Heart left ventricle (tissue), 13 donors: ENCODE measurements around the gene E2F1.

ENCODE experiments used
- CTCF ChIP-seq, 12 donors: fragments of 200-600 bp; sonication (generic) in 4 of 12; IDR thresholded peaks; one replicate each; pipeline versions ENCODE4 v1.5.0 to v1.8.0; 2018 to 2022; ENCODE audit warnings: antibody characterized with exemption in 12 of 12, mild to moderate bottlenecking in 5 of 12
- POLR2A ChIP-seq, 2 donors: fragments of 450-650 bp; IDR thresholded peaks; one replicate each; pipeline ENCODE4 v1.6.1; 2017; ENCODE audit warnings: antibody characterized with exemption in 2 of 2, mild to moderate bottlenecking in 2 of 2, moderate library complexity in 2 of 2
- donor health status: ischemic (EF 13 %, LVEDD 7.1; RV severe dilation, severe dysfunction).
- donor health status: DM: no; HTN: yes; CAD: no.
- donor health status: DM: no; HTN: no; CAD: no.
- donor health status: ischemic (EF 25% LVEDD 6.9; RV normal size, moderate dysfunction).
- donor health status: ischemic (EF 25% LVEDD 5.7; RV mildly dilated, moderate dysfunction).
- donor health status: ischemic (EF 35%, LVEDD 5.7; RV mildly dilated, moderate dysfunction).
- donor health status: nonischemic (EF 11% LVEDD 7.7; RV severe dilation, severe dysfunction).
- donor health status: DM: yes; HTN: yes; CAD: no.
- donor health status: PGD.
- donor health status: ischemic (EF 29% LVEDD 5.4; RV normal size, mild dysfunction).
- donor health status: nonischemic (EF 23%, LVEDD 6.1; RV moderate dilation, normal function).

- no peak for TF ChIP-seq CTCF (IDR thresholded peaks at IDR 0.05)
- no peak for TF ChIP-seq POLR2A (IDR thresholded peaks at IDR 0.05)
Measured at GRCh38 chr20:33670715-33671499, 15.3 kb downstream of the E2F1 start.
